Mesenchymal stem cell (in vitro differentiated cells and primary cell): ENCODE data around the gene PXMP4.
"Not testable (repeated sequence)": the region's sequence is repeated elsewhere in the genome, so short reads cannot be mapped to it uniquely, and the experiment has no call there.

ENCODE experiments used
- DNase-seq: peaks from one replicate; pipeline ENCODE4 v3.0.0-alpha.2; 2013
- H2AFZ ChIP-seq: one replicate; pipeline ENCODE4 v1.6.1; 2013; ENCODE audit warnings: low read depth, mild to moderate bottlenecking, control low read depth, inconsistent platforms, low read length, moderate library complexity
- H2AK5ac ChIP-seq: 2 replicates; pipeline ENCODE4 v1.6.1; 2013; ENCODE audit warnings: low read length, moderate library complexity, mild to moderate bottlenecking, inconsistent platforms; ENCODE audit not compliant: severe bottlenecking
- H2BK120ac ChIP-seq: one replicate; pipeline ENCODE4 v1.6.1; 2013; ENCODE audit warnings: low read depth, mild to moderate bottlenecking, inconsistent platforms, low read length, moderate library complexity
- H2BK12ac ChIP-seq, 2 experiments: one replicate each; pipeline ENCODE4 v1.6.1; 2013; ENCODE audit warnings: inconsistent platforms in 2 of 2, low read length in 2 of 2, mild to moderate bottlenecking in 2 of 2, moderate library complexity in 2 of 2, control low read depth in 1 of 2
- H2BK15ac ChIP-seq: one replicate; pipeline ENCODE4 v1.6.1; 2013; ENCODE audit warnings: mild to moderate bottlenecking, low read depth, inconsistent platforms; ENCODE audit not compliant: poor library complexity, severe bottlenecking
- H2BK5ac ChIP-seq: 2 replicates; pipeline ENCODE4 v1.6.1; 2013; ENCODE audit warnings: low read depth, mild to moderate bottlenecking, low read length, control low read depth, inconsistent platforms; ENCODE audit not compliant: poor library complexity, severe bottlenecking
- H3K14ac ChIP-seq, 2 experiments: one replicate each; pipeline ENCODE4 v1.6.1; 2013; ENCODE audit warnings: inconsistent platforms in 2 of 2, low read length in 2 of 2, control low read depth in 1 of 2, mild to moderate bottlenecking in 1 of 2, moderate library complexity in 1 of 2
- H3K18ac ChIP-seq, 2 experiments: one replicate each; pipeline ENCODE4 v1.6.1; 2013; ENCODE audit warnings: inconsistent platforms in 2 of 2, low read length in 2 of 2, control low read depth in 1 of 2, low read depth in 1 of 2, mild to moderate bottlenecking in 1 of 2
- H3K23ac ChIP-seq, 2 experiments: one replicate each; pipeline ENCODE4 v1.6.1; 2013; ENCODE audit warnings: inconsistent platforms in 2 of 2, low read length in 2 of 2, mild to moderate bottlenecking in 2 of 2, moderate library complexity in 2 of 2, control low read depth in 1 of 2
- H3K27ac ChIP-seq: 2 replicates; pipeline ENCODE4 v1.5.1; 2013; ENCODE audit warnings: mild to moderate bottlenecking, moderate library complexity, low read length, control low read depth, inconsistent platforms; ENCODE audit not compliant: poor library complexity, severe bottlenecking
- H3K27me3 ChIP-seq, 2 experiments: 2 replicates each; pipeline versions ENCODE4 v1.6.1 to v1.7.0; 2013; ENCODE audit warnings: low read length in 2 of 2, mild to moderate bottlenecking in 2 of 2, moderate library complexity in 2 of 2, control low read depth in 1 of 2, inconsistent platforms in 1 of 2; ENCODE audit not compliant: control insufficient read depth in 1 of 2, insufficient read depth in 1 of 2
- H3K36me3 ChIP-seq, 2 experiments: 2 replicates each; pipeline versions ENCODE4 v1.6.1 to v1.7.0; 2013; ENCODE audit warnings: low read length in 2 of 2, control low read depth in 1 of 2, inconsistent platforms in 1 of 2, low read depth in 1 of 2, mild to moderate bottlenecking in 1 of 2; ENCODE audit not compliant: insufficient read depth in 2 of 2, control insufficient read depth in 1 of 2
- H3K4ac ChIP-seq, 2 experiments: one replicate each; pipeline ENCODE4 v1.6.1; 2013; ENCODE audit warnings: inconsistent platforms in 2 of 2, low read length in 2 of 2, mild to moderate bottlenecking in 2 of 2, moderate library complexity in 2 of 2, control low read depth in 1 of 2, low read depth in 1 of 2
- H3K4me1 ChIP-seq: 2 replicates; pipeline ENCODE4 v1.6.1; 2013; ENCODE audit warnings: low read depth, low read length, control low read depth; ENCODE audit not compliant: control insufficient read depth, insufficient read depth
- H3K4me2 ChIP-seq: 2 replicates; pipeline ENCODE4 v1.6.1; 2013; ENCODE audit warnings: low read length, mild to moderate bottlenecking, inconsistent platforms; ENCODE audit not compliant: poor library complexity, severe bottlenecking
- H3K4me3 ChIP-seq, 2 experiments: 2 replicates each; pipeline versions ENCODE4 v1.5.1 to v1.7.0; 2013; ENCODE audit warnings: low read length in 2 of 2, mild to moderate bottlenecking in 2 of 2, control low read depth in 1 of 2, low read depth in 1 of 2; ENCODE audit not compliant: insufficient read depth in 1 of 2
- H3K79me1 ChIP-seq: replicated peaks from 2 replicates; pipeline ENCODE4 v1.6.1; 2013; ENCODE audit warnings: mild to moderate bottlenecking, control low read depth, low read length, inconsistent platforms; ENCODE audit not compliant: poor library complexity, severe bottlenecking
- H3K9ac ChIP-seq: 2 replicates; pipeline ENCODE4 v1.7.0; 2013; ENCODE audit warnings: mild to moderate bottlenecking, low read length, moderate library complexity
- H3K9me3 ChIP-seq: 2 replicates; pipeline ENCODE4 v1.7.0; 2013; ENCODE audit warnings: mild to moderate bottlenecking, low read length; ENCODE audit not compliant: control insufficient read depth
- H4K8ac ChIP-seq: one replicate; pipeline ENCODE4 v1.6.1; 2013; ENCODE audit warnings: inconsistent platforms, mild to moderate bottlenecking, low read length, moderate library complexity
- H4K91ac ChIP-seq: one replicate; pipeline ENCODE4 v1.6.1; 2013; ENCODE audit warnings: mild to moderate bottlenecking, low read length, inconsistent platforms
- WGBS: methylation state at CpG from one replicate; pipeline ENCODE4 v1.1.7; 2013; ENCODE audit warnings: mixed read lengths; 5-methylcytosine and 5-hydroxymethylcytosine counted together

The PXMP4 gene

GRCh38 chr20:33703498-33704137, 16.5 kb downstream of the PXMP4 start:
- H2AK5ac ChIP-seq: no peak overlapping the region
- H3K4me3 ChIP-seq: no peak overlapping the region
- H3K4me2 ChIP-seq: no peak overlapping the region
- H3K23ac ChIP-seq: no peak overlapping the region
- WGBS: 92% methylated on average over 6 of the region's 8 CpGs
- no peaks in the 10 kb centered on the region for H3K27me3 ChIP-seq
- H2BK5ac ChIP-seq: no peak overlapping the region
- no peaks in the 10 kb centered on the region for H3K79me1 ChIP-seq
- H3K18ac ChIP-seq: no peak overlapping the region
- H3K27ac ChIP-seq: no peak overlapping the region
- H4K8ac ChIP-seq: no peak overlapping the region
- H3K36me3 ChIP-seq: peaks cover 0 to 8% of the 10 kb centered on the region in 2 experiments
- H3K9me3 ChIP-seq: no peaks in the 10 kb centered on the region
- DNase-seq: no peak
- H3K9ac ChIP-seq: no peak overlapping the region
- H3K4me1 ChIP-seq: no peaks in the 10 kb centered on the region
- no peak overlapping the region for H3K4ac ChIP-seq
- no peak overlapping the region for H2BK15ac ChIP-seq
- no peak overlapping the region for H2AFZ ChIP-seq
- no peak overlapping the region for H2BK120ac ChIP-seq
- H2BK12ac ChIP-seq: no peak overlapping the region
- H4K91ac ChIP-seq: no peak overlapping the region
- no peak overlapping the region for H3K14ac ChIP-seq

GRCh38 chr20:33702861-33703260, 17.2 kb downstream of the PXMP4 start:
- Histone ChIP-seq H2BK12ac (no peak overlapping the region), H3K4me3 (no peak overlapping the region), H2AK5ac (no peak overlapping the region), H3K4ac (no peak overlapping the region), H3K4me2 (no peak overlapping the region), H3K14ac (no peak overlapping the region), H3K23ac (no peak overlapping the region), H3K9ac (no peak overlapping the region), H3K18ac (no peak overlapping the region), H4K91ac (no peak overlapping the region), H3K27ac (no peak overlapping the region), H3K27me3 (no peaks in the 10 kb centered on the region), H2BK15ac (no peak overlapping the region), H2AFZ (no peak overlapping the region), H2BK120ac (no peak overlapping the region), H3K4me1 (no peaks in the 10 kb centered on the region), H2BK5ac (no peak overlapping the region), H4K8ac (no peak overlapping the region), H3K9me3 (no peaks in the 10 kb centered on the region), H3K36me3 (peaks cover 0 to 8% of the 10 kb centered on the region in 2 experiments), H3K79me1 (no peaks in the 10 kb centered on the region)
- 94% methylated on average over 5 of the region's 5 CpGs for WGBS
- no peak for DNase-seq

- DNase-seq: no peak
- no peak overlapping the region for H3K9ac ChIP-seq
These were observed 18.3 kb downstream of the PXMP4 start for GRCh38 chr20:33701629-33702450.

GRCh38 chr20:33700696-33701441, 19.2 kb downstream of the PXMP4 start:
- H4K8ac ChIP-seq, H2BK12ac ChIP-seq, H2AK5ac ChIP-seq, H3K79me1 ChIP-seq, H3K4ac ChIP-seq, H3K4me1 ChIP-seq, H3K4me3 ChIP-seq, H2BK15ac ChIP-seq, H4K91ac ChIP-seq, H3K4me2 ChIP-seq, DNase-seq, H3K23ac ChIP-seq, H2AFZ ChIP-seq, H3K18ac ChIP-seq, H3K9ac ChIP-seq, H3K14ac ChIP-seq, H3K27ac ChIP-seq, H2BK5ac ChIP-seq, H3K9me3 ChIP-seq, H3K27me3 ChIP-seq, H2BK120ac ChIP-seq, H3K36me3 ChIP-seq: not testable (repeated sequence)
- 97% methylated on average over 41 of the region's 45 CpGs for WGBS

More at GRCh38 chr20:33701629-33702450, 18.3 kb downstream of the PXMP4 start:
- H2BK120ac ChIP-seq: no peak overlapping the region
- no peak overlapping the region for H2BK15ac ChIP-seq
- H3K23ac ChIP-seq: no peak overlapping the region
- no peak overlapping the region for H4K8ac ChIP-seq
- H3K36me3 ChIP-seq: no peaks in the 10 kb centered on the region
- H3K27me3 ChIP-seq: no peaks in the 10 kb centered on the region
- no peak overlapping the region for H3K14ac ChIP-seq
- no peak overlapping the region for H2BK12ac ChIP-seq
- no peak overlapping the region for H3K27ac ChIP-seq
- no peak overlapping the region for H2BK5ac ChIP-seq
- H3K4me3 ChIP-seq: no peak overlapping the region
- H3K4ac ChIP-seq: no peak overlapping the region
- no peaks in the 10 kb centered on the region for H3K9me3 ChIP-seq
- H3K4me1 ChIP-seq: no peaks in the 10 kb centered on the region
- H3K18ac ChIP-seq: no peak overlapping the region
- 92% methylated on average over 18 of the region's 27 CpGs for WGBS
- H3K79me1 ChIP-seq: no peaks in the 10 kb centered on the region
- H4K91ac ChIP-seq: no peak overlapping the region
- H2AK5ac ChIP-seq: no peak overlapping the region
- H2AFZ ChIP-seq: no peak overlapping the region
- H3K4me2 ChIP-seq: no peak overlapping the region
